ENCODE measurements around the gene ATXN1. TPM values are rescaled to one million over a fixed set of nuclear protein-coding genes. Genes with fewer than 3 reads are reported as not detected.

Gene ATXN1
- total and polyA plus RNA-seq, 2 of the 8 experiments (the other 6 are each of a cell fraction or from before 2014, with no cell fraction given), result 1.6 to 4.0 TPM

- ChIA-PET CTCF (ENCODE audit: partially characterized antibody) (no interaction called here), POLR2A (ENCODE audit: partially characterized antibody) (no interaction called here)
- no peak overlapping the region for H2BK120ac ChIP-seq (replicated peaks; ENCODE audit: low read depth, low read length)
- H3K4me2 ChIP-seq (ENCODE audit: insufficient read depth in 1 of 2, low read depth in 2 of 2, low read length in 2 of 2), result no peak overlapping the region
- no peak overlapping the region for H4K8ac ChIP-seq (ENCODE audit: extremely low read depth, insufficient read depth, low read length)
- H3K27me3 ChIP-seq (replicated peaks in 1 of 4; ENCODE audit: control insufficient read depth in 3 of 4, extremely low read depth in 1 of 4, insufficient read depth in 3 of 4, low read length in 3 of 4), result no peaks in the 10 kb centered on the region
- no peak for TF ChIP-seq ASH2L (IDR thresholded peaks at IDR 0.05; ENCODE audit: low read length)
- no peak for TF ChIP-seq GTF2F1 (IDR thresholded peaks at IDR 0.05; ENCODE audit: borderline replicate concordance, low read depth, low read length)
- no peaks in the 10 kb centered on the region for H3K79me1 ChIP-seq (ENCODE audit: low read depth, low read length)
- no peaks in the 10 kb centered on the region for H3K36me3 ChIP-seq (ENCODE audit: control insufficient read depth in 2 of 4, insufficient read depth in 4 of 4, low read length in 3 of 4)
- no peak overlapping the region for H4K5ac ChIP-seq (ENCODE audit: insufficient read length, low read depth, low read length)
- H3K23ac ChIP-seq (ENCODE audit: insufficient read length), result no peak overlapping the region
- no peak overlapping the region for H3K56ac ChIP-seq (replicated peaks; ENCODE audit: insufficient read length, low read depth, low read length)
- FAIRE-seq (no peak), DNase-seq (ENCODE audit: low read depth in 1 of 2, low spot score in 2 of 2) (no peak)
- no peaks in the 10 kb centered on the region for H3K9me3 ChIP-seq (ENCODE audit: insufficient read depth in 2 of 2, low read depth in 1 of 2, low read length in 1 of 2)
- peaks cover 0 to 4% (median 0%) of the 10 kb centered on the region in 4 experiments; a peak in 2 of 7 replicates for H3K4me1 ChIP-seq (replicated peaks in 1 of 4; ENCODE audit: control insufficient read depth in 3 of 4, insufficient read depth in 4 of 4, low read length in 3 of 4)
- no peak overlapping the region for H3K27ac ChIP-seq (ENCODE audit: low read depth, low read length)
- no peaks in the 10 kb centered on the region for H4K20me1 ChIP-seq (replicated peaks in 1 of 2; ENCODE audit: control insufficient read depth in 1 of 2, insufficient read depth in 2 of 2, low read length in 2 of 2)
- H2BK12ac ChIP-seq (ENCODE audit: low read depth, low read length), result no peak overlapping the region
- no peak overlapping the region for H2AK5ac ChIP-seq (ENCODE audit: low read depth, low read length)
- H3K14ac ChIP-seq (ENCODE audit: insufficient read length), result no peak overlapping the region
- H2AFZ ChIP-seq (ENCODE audit: low read length), result no peak overlapping the region
- H4K91ac ChIP-seq (replicated peaks; ENCODE audit: insufficient read length, low read length), result no peak overlapping the region
- no peaks in the 10 kb centered on the region for H3K23me2 ChIP-seq (ENCODE audit: low read depth, low read length)
- H3K79me2 ChIP-seq (ENCODE audit: control insufficient read depth in 1 of 2, insufficient read depth in 2 of 2, low read length in 2 of 2), result no peaks in the 10 kb centered on the region
- no peak overlapping the region for H2BK15ac ChIP-seq (ENCODE audit: low read length)
- no peak overlapping the region for H2BK5ac ChIP-seq (ENCODE audit: low read depth, low read length)
- H3K4me3 ChIP-seq (ENCODE audit: extremely low read depth in 1 of 4, insufficient read depth in 2 of 4, low read depth in 3 of 4, low read length in 4 of 4), result no peak overlapping the region
- H2BK20ac ChIP-seq (ENCODE audit: low read length), result no peak overlapping the region
- 94% methylated on average over 8 of the region's 8 CpGs; no CpG with 5 or more reads in 1 of the 2 experiments for WGBS, 2 experiments (ENCODE audit: extremely low coverage in 1 of 2, insufficient coverage in 1 of 2, insufficient read length in 1 of 2, insufficient replicate concordance in 2 of 2, low coverage in 1 of 2, low lambda C conversion rate in 2 of 2, missing lambda C conversion rate in 1 of 2)
- H3K18ac ChIP-seq (ENCODE audit: extremely low read depth, low read length), result no peak overlapping the region
- H3K4ac ChIP-seq (replicated peaks; ENCODE audit: insufficient read length, low read depth, low read length), result no peak overlapping the region
- H3K9ac ChIP-seq (replicated peaks in 1 of 4; ENCODE audit: extremely low read depth in 1 of 4, low read depth in 3 of 4, low read length in 3 of 4), result no peak overlapping the region
These were observed 41.8 kb downstream of the ATXN1 start for GRCh38 chr6:16719488-16719887.
